IMR-90 (cell line): Measurements from ENCODE around the gene GRID1.

Experiments
- CEBPB ChIP-seq: IDR thresholded peaks from 2 replicates; pipeline ENCODE4 v1.6.1; 2012; ENCODE audit warnings: low read depth, low read length, improper control_type of control experiment
- CTCF ChIP-seq: conservative IDR thresholded peaks from 2 replicates; pipeline ENCODE4 v1.5.1; 2012; ENCODE audit warnings: mild to moderate bottlenecking, low read depth, low read length, improper control_type of control experiment
- MAFK ChIP-seq: IDR thresholded peaks from 2 replicates; pipeline ENCODE4 v1.6.1; 2012; ENCODE audit warnings: low read depth, low read length, improper control_type of control experiment
- RFX5 ChIP-seq: IDR thresholded peaks from 2 replicates; pipeline ENCODE4 v1.8.0; 2012; ENCODE audit warnings: low read depth, mild to moderate bottlenecking, low read length, moderate library complexity

GRCh38 chr10:85961479-85962067 lies 405.0 kb downstream of the GRID1 start:
- TF ChIP-seq MAFK (no peak), CTCF (no peak), RFX5 (no peak), CEBPB (no peak)
